Measurements from ENCODE around the gene B3GLCT.

The B3GLCT gene

DNA sequence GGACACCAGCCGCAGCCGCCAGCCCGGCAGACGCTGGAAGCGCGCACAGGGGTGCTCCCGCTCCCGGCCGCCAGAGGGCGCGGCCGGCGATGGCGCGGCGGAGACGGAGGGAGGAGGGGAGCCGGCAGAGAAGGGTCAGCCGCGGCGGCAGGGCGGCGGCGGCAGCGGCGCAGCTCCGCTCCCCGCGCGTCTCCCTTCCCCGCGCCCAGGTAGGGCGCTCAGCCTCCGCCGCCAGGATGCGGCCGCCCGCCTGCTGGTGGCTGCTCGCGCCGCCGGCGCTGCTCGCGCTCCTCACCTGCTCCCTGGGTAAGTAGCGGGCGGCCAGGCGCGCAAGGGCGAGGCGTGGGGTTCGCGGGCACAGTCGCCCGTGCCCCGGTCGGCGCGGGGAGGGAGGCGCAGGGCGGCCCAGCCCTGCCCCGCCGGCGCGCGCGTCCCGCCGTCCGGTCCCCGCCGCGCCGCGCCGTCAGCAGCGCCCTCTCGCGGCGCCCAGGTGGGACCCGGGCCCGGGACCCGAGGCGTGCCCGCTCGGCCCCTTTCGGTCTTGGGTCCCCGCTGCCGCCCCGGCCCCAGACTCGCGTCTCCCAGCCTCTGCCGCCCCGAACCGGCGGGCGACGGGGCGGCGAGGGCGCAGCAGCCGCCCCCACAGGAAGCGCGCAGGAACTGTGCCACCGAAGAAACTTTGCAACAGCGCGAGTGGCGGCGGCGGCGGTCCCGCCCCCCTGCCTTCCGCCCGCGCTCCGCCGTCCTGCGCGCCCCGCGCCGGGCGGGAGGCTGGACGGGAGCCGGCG, at the start of gene B3GLCT:
TSS of gene B3GLCT (plus strand) at position 127 of the 788 bp plus-strand sequence. CDS start at position 237, 110 bp downstream.
- no peak for DNase-seq (ENCODE audit: low read depth, low spot score)
- H3K36me3 ChIP-seq (ENCODE audit: insufficient read depth, low read length) = no peaks in the 10 kb centered on the region
- TF ChIP-seq EZH2 (IDR thresholded peaks at IDR 0.05) (no peak), POLR2AphosphoS5 (IDR thresholded peaks at IDR 0.05; ENCODE audit: borderline replicate concordance, low read depth, low read length) (no peak), FOXP2 (optimal IDR thresholded peaks at IDR 0.05; ENCODE audit: control extremely low read depth, extremely low read length, insufficient read depth) (no peak)
- H3K4me3 ChIP-seq = peak within 1 kb of the TSS; percentile 88
- peak within 1 kb of the TSS; percentile 66; the same call in 1 of the 2 replicates for H3K27ac ChIP-seq
- no peaks in the 10 kb centered on the region for H3K9me3 ChIP-seq (ENCODE audit: low read depth, low read length)
- peak within 1 kb of the TSS; percentile 78 for H3K9ac ChIP-seq (ENCODE audit: insufficient read length)

DNA sequence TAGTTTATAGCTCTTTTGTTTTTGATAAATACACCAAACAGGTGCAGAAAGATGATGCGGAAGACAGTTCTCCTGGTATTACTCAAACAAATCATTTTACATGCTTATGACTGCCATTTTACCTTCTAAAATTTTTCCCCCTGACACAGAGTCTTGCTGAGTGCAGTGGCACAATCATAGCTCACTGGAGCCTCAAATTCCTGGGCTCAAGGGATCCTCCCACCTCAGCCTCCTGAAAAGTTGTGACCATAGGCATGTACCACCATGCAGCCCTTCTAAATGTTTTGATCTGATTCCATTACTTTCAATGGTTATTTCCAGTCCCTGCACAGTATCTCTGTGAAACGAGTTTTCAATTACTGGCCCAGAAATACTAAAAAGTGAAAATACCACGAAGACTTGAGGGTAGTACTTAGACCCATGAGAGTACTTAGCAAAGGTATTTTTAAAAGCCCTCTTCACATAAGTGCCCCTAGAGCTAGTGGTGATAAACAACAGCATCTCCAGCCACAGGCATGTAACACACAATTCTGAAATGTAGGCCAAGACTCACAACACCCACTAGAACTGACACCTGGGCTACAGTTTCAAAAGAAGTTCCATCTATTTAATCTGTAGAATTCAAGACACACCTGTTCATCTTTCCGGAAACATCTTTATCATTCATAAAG, 49.3 kb upstream of the B3GLCT start:
- Histone ChIP-seq H3K9ac (ENCODE audit: insufficient read length) (no peak overlapping the region), H3K4me3 (no peak overlapping the region), H3K36me3 (ENCODE audit: insufficient read depth, low read length) (peaks cover 98% of the 10 kb centered on the region), H3K9me3 (ENCODE audit: low read depth, low read length) (no peaks in the 10 kb centered on the region), H3K27ac (0 out of 2 replicates have a peak overlapping the region, but pooled peaks have one; percentile 2)
- no peak for TF ChIP-seq FOXP2 (optimal IDR thresholded peaks at IDR 0.05; ENCODE audit: control extremely low read depth, extremely low read length, insufficient read depth)
- TF ChIP-seq EZH2 (IDR thresholded peaks at IDR 0.05) = no peak
- no peak for TF ChIP-seq POLR2AphosphoS5 (IDR thresholded peaks at IDR 0.05; ENCODE audit: borderline replicate concordance, low read depth, low read length)
- DNase-seq (ENCODE audit: low read depth, low spot score) = no peak

DNA sequence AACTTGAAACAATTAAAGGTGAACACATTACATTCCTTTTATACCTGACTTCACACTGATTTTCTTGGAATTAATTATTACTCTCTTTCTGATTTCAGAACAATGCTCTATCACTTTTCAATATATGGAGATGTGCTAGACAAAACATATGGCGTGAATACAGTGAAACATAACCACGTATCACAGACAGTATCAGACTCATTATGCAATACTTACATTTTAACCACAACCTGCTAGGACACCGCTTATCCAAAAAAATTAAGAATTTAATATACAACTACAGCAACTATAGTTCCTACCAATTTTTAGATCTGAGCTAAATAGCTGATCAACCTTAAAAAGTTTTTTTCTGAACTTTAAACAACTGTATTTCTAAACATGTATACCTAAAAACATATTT, 47.9 kb upstream of the B3GLCT start:
- Histone ChIP-seq H3K9ac (ENCODE audit: insufficient read length) (no peak overlapping the region), H3K36me3 (ENCODE audit: insufficient read depth, low read length) (peaks cover 93% of the 10 kb centered on the region), H3K27ac (no peak overlapping the region; the same call in 1 of the 2 replicates), H3K4me3 (no peak overlapping the region), H3K9me3 (ENCODE audit: low read depth, low read length) (no peaks in the 10 kb centered on the region)
- TF ChIP-seq EZH2 (IDR thresholded peaks at IDR 0.05) (no peak), FOXP2 (optimal IDR thresholded peaks at IDR 0.05; ENCODE audit: control extremely low read depth, extremely low read length, insufficient read depth) (no peak), POLR2AphosphoS5 (IDR thresholded peaks at IDR 0.05; ENCODE audit: borderline replicate concordance, low read depth, low read length) (no peak)
- no peak for DNase-seq (ENCODE audit: low read depth, low spot score)

- no peak for TF ChIP-seq EZH2 (IDR thresholded peaks at IDR 0.05)
- no peak for TF ChIP-seq POLR2AphosphoS5 (IDR thresholded peaks at IDR 0.05; ENCODE audit: borderline replicate concordance, low read depth, low read length)
- no peak for TF ChIP-seq FOXP2 (optimal IDR thresholded peaks at IDR 0.05; ENCODE audit: control extremely low read depth, extremely low read length, insufficient read depth)
- Histone ChIP-seq H3K9ac (ENCODE audit: insufficient read length) (no peak overlapping the region), H3K27ac (no peak overlapping the region), H3K4me3 (no peak overlapping the region), H3K36me3 (ENCODE audit: insufficient read depth, low read length) (peaks cover 86% of the 10 kb centered on the region), H3K9me3 (ENCODE audit: low read depth, low read length) (no peaks in the 10 kb centered on the region)
- DNase-seq (ENCODE audit: low read depth, low spot score) = no peak
Observed at GRCh38 chr13:31154939-31155338, 44.8 kb upstream of the B3GLCT start.

GRCh38 chr13:31159306-31159705, 40.5 kb upstream of the B3GLCT start:
- H3K9ac ChIP-seq (ENCODE audit: insufficient read length) = peak overlapping the region; percentile 78
- no peak for TF ChIP-seq EZH2 (IDR thresholded peaks at IDR 0.05)
- no peak for TF ChIP-seq POLR2AphosphoS5 (IDR thresholded peaks at IDR 0.05; ENCODE audit: borderline replicate concordance, low read depth, low read length)
- no peak for TF ChIP-seq FOXP2 (optimal IDR thresholded peaks at IDR 0.05; ENCODE audit: control extremely low read depth, extremely low read length, insufficient read depth)
- H3K4me3 ChIP-seq = peak overlapping the region; percentile 97
- H3K36me3 ChIP-seq (ENCODE audit: insufficient read depth, low read length) = peaks cover 42% of the 10 kb centered on the region
- H3K27ac ChIP-seq = peak overlapping the region; percentile 7; the same call in 1 of the 2 replicates
- DNase-seq (ENCODE audit: low read depth, low spot score) = no peak
- H3K9me3 ChIP-seq (ENCODE audit: low read depth, low read length) = no peaks in the 10 kb centered on the region

- Histone ChIP-seq H3K9ac (ENCODE audit: insufficient read length) (peak overlapping the region; percentile 78), H3K9me3 (ENCODE audit: low read depth, low read length) (no peaks in the 10 kb centered on the region), H3K27ac (no peak overlapping the region), H3K4me3 (peak overlapping the region; percentile 97), H3K36me3 (ENCODE audit: insufficient read depth, low read length) (peaks cover 26% of the 10 kb centered on the region)
- TF ChIP-seq POLR2AphosphoS5 (IDR thresholded peaks at IDR 0.05; ENCODE audit: borderline replicate concordance, low read depth, low read length) = no peak
- no peak for TF ChIP-seq EZH2 (IDR thresholded peaks at IDR 0.05)
- no peak for TF ChIP-seq FOXP2 (optimal IDR thresholded peaks at IDR 0.05; ENCODE audit: control extremely low read depth, extremely low read length, insufficient read depth)
- DNase-seq (ENCODE audit: low read depth, low spot score) = no peak
Observed at GRCh38 chr13:31160857-31161556, 38.8 kb upstream of the B3GLCT start.

- Histone ChIP-seq H3K9ac (ENCODE audit: insufficient read length) (peak within 1 kb of the TSS; percentile 99), H3K36me3 (ENCODE audit: insufficient read depth, low read length) (peaks cover 24% of the 10 kb centered on the region), H3K27ac (peak within 1 kb of the TSS; percentile 96), H3K9me3 (ENCODE audit: low read depth, low read length) (no peaks in the 10 kb centered on the region), H3K4me3 (peak within 1 kb of the TSS; percentile 97)
- DNase-seq (ENCODE audit: low read depth, low spot score) = peak; percentile 73
- TF ChIP-seq POLR2AphosphoS5 (IDR thresholded peaks at IDR 0.05; ENCODE audit: borderline replicate concordance, low read depth, low read length) = peak; percentile 80
- no peak for TF ChIP-seq FOXP2 (optimal IDR thresholded peaks at IDR 0.05; ENCODE audit: control extremely low read depth, extremely low read length, insufficient read depth)
Observed at GRCh38 chr13:31161557-31162150, 38.1 kb upstream of the B3GLCT start, which contains the start of gene HSPH1. Gene HSPH1, minus strand, starts transcription at chr13:31161904. Its CDS starts 322 bp downstream, at chr13:31161582.

Data from SK-N-MC (cell line).